ENCODE data around the gene ZNF526.
"Not testable (repeated sequence)": the region's sequence is repeated elsewhere in the genome, so short reads cannot be mapped to it uniquely, and the experiment has no call there.

The ZNF526 gene

DNA sequence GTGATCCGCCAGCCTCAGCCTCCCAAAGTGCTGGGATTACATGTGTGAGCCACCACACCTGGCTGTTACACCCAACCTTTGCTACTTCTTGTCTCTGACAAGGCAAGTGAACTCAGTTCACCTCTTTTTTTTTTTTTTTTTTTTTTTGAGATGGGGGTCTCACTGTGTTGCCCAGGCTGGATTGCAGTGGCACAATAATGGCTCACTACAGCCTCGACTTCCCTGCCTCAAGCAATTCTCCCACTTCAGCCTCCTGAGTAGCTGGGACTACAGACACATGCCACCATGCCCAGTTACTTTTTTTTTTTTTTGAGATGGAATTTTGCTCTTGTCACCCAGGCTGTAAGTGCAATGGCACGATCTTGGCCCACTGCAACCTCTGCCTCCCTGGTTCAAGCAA, 37.7 kb downstream of the ZNF526 start:
- in situ Hi-C loops (cut with MboI; ENCODE audit: low sequenced_read_pairs): not testable (repeated sequence)

DNA sequence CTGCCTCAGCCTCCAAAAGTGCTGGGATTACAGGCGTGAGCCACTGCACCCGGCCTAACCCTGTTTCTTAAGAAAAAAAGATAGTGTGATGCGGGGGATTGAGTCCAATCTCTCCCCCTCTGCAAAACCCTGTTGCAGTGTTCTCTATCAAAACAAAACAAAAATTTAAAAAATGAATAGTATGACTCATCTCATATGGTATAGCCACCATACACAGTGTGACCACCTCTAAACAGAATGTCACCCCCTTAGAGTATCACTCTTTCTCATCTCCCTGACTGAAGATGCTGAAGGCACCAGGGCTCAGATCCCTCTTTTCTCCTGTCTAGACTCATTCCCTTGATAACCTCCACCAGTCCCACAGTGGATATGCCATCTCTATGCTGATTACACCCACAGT, 41.7 kb downstream of the ZNF526 start:
- in situ Hi-C loops (cut with MboI; ENCODE audit: low sequenced_read_pairs): no loop called here

DNA sequence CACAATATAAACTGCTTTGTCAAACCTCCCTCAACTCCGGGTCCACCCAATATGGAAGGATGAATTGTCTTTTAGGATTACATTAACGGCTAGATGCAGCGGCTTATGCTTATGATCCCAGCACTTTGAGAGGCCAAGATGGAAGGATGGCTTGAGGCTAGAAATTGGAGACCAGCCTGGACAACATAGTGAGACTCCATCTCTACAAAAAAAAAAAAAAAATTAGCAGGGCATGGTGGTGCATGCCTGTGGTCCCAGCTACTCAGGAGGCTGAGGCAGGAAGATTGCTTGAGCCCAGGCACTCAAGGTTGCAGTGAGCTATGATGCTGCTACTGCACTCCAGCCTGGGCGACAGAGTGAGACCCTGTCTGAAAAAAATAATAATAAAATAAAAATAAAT, 46.0 kb downstream of the ZNF526 start:
- in situ Hi-C loops (cut with MboI; ENCODE audit: low sequenced_read_pairs): not testable (repeated sequence)

DNA sequence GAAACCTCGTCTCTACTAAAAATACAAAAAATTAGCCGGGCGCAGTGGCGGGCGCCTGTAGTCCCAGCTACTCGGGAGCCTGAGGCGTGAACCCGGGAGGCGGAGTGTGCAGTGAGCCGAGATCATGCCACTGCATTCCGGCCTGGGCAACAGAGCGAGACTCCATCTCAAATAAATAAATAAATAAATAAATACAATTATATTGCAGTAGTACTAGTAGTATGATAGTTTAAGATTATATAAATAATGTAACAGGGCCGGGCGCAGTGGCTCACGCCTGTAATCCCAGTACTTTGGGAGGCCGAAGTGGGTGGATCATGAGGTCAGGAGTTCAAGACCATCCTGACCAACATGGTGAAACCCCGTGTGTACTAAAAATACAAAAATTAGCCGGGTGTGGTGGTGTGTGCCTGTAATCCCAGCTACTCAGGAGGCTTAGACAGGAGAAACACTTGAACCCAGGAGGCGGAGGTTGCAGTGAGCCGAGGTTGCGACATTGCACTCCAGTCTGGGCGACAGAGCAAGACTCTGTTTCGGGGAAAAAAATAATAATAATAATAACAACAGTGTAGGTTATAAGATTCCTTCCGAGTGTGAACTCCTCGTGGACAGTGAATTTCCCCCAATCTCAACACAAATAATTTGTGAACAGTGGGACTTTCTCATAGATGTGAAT, 47.0 kb downstream of the ZNF526 start:
- in situ Hi-C loops (cut with MboI; ENCODE audit: low sequenced_read_pairs): not testable (repeated sequence)

DNA sequence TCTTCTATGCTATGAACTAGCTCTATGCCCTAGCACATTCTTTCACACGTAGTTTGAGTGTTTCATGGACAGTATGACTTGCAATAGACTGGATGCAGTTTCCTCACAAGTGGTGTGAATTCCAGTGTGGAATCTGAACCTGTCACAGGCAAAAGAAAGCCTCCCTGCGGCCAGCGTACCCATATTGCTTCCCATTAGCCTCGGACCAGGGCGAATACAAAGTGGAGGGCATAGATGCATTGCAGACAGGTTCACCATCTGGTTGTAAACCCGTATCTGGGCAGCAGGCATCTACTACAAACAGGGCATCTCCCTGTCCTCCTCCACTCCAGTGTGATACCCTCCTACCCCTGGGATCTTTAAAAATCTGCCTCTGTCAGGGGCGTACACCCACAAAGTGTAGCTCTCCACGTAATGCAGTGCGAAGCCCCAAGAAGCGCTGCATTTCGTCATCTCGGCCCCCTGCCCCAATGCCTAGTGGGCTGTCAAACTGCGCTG, 47.6 kb downstream of the ZNF526 start:
- in situ Hi-C loops (cut with MboI; ENCODE audit: low sequenced_read_pairs): no loop called here

DNA sequence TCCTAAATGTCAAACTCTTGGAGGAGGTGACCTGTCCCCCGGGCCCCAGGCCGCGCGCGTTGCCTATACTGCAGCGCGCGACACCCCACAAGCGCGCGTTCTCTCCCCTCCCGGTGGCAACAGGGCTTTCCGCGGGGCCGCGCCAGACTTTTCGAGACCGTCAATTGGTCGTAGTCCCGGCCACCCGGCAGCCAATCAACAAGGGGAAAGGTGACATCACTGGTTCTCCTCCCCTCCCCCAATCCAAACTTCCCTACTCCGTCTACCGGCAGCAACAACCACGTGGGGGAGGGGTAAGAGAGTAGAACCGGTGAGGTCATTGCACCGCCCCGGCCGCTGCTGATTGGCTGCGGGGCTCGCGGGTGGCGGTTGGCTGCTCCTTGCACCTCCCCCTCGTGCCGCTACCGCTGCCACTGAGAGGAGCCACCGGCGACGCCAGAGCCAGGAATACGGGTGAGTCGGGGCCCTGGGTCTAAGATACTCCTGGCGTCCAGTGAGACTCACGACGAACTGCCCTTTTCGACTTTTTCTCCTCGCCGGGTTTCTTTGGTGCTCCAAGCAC, 48.1 kb downstream of the ZNF526 start:
- in situ Hi-C loops (cut with MboI; ENCODE audit: low sequenced_read_pairs): no loop called here

DNA sequence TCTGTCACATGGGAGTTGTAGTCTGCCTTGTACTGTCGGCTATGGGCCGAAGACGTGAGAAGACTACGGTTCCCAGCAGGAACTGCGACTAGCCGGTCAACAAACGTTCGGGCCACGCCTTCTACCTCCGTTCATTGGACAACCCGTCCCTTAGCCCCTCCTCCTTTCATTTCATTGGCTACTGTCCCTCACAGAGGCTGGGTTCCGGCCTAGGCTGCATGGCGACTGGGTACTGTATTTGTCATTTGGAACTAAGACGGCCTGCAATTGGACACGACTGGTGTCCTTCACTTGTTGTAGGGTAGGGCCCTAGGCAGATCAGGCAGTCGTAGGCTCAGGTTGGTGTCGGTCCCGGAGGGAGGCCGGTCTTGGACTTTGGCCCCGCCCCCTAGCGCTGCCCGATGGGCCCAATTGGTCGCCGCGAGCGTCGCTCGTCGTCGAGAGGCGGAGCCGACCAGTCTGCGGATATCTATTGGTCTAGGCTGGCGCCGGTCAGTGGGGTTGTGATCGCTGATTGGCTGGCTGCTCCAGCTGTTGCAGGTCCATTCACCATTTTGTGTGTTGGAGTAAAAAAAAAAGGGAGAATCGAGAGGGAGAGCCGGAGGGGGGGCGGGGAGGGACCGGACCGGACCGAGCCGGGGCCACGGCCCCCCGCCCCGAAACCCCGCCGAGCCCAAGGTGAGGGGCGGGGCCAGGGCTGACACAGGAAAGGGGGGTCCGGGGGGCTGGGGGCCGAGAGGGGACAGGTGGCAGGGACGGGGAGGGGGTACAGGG, 48.8 kb downstream of the ZNF526 start, which contains the start of gene CIC:
TSS of gene CIC (plus strand) at position 549 of the 774 bp plus-strand sequence. CDS start 2,532 bp downstream, outside the sequence.
- in situ Hi-C loops (cut with MboI; ENCODE audit: low sequenced_read_pairs): no loop called here

DNA sequence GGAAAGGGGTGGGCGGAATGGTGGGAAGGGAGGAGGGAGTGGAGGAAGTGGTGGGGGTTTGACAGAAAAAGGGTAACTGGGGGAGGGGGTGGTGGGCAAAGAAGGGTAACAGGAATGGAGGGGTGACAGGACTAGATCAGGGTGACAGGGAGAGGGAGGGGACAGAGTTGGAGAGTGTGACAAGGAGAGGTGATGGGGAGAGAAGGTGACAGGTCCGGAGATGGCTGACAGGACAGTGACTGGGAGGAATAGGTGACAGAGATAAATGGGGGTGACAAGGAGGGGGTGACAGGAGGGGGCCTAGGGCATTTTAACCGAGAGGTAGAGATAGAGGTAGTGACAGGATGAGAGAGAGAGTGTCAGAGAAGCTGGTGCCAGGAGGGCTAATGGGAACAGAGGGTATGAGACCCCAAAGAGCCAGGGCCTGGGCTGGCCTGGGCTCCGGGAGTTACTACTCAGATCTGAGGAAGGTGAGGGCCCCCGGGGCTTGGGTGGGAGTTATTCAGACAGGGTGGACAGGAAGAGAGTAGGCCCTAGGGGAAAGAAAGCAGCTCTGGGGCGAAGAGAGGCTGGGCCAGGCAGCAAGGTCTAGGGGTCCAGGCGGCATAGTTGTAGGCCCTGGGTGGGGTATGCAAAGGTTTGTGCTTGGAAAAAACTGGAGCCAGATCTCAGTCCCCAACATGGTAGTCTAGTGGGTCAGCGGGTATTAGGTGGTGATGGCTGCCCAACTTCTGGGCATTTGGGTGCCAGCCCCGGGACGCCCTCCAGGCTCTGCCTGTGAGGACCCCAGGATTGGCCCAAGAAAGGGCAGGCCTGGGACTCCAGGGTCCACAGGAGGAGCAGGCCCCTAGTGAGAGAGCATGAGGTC, 49.6 kb downstream of the ZNF526 start:
- in situ Hi-C loops (cut with MboI; ENCODE audit: low sequenced_read_pairs): no loop called here

DNA sequence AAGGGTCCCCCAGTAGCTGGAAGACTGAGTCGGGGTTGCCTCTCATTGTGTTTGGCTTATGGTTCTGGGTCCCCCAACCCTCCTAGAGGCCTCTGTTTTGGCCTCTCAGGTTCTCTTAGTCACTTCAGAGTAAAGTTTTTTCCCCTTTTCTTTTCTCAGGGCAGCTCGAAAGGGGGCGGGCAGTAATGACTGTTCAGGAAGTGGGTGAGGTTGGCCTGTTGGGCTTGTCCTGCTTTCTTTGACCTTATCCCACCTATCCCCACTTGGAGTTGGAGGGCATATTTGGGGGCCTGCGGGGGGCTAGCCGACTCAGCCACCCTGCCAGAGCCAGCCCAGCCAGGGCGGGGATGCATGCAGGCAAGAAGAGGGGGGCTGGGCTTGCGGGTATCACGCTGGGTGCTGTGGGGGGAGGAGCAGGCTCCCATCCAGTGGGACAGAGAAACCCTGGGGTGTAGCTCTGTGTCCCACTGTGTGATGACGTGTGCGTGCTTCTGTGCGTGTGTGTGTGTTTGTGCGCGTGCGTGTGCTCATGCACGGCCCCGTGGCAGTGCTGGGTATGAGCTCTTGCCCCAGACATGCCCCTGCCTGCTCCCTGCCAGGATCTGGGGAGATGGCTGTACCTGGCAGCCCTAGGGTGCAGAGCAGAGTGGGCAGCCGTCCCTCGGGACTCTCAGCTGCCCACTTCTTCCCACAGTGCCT, 50.4 kb downstream of the ZNF526 start:
- in situ Hi-C loops (cut with MboI; ENCODE audit: low sequenced_read_pairs): no loop called here

DNA sequence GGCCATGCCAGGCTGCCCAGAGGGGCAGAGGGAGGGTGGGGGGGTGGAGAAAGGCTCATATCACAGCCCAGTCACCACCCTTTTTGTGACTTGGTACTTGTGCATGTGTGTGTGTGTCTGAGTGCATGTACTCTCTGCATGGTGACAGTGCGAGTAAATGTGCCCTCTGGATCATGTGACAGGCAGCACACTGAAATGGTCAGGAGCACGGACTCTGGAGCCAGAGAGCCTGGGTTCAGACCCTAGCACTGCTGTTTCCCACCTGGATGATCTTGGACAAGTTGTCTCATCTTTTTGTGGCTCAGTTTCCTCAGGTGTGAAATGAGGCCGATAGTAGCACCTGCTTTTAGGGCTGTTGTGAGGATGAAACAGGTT, 50.9 kb downstream of the ZNF526 start:
- in situ Hi-C loops (cut with MboI; ENCODE audit: low sequenced_read_pairs): no loop called here

DNA sequence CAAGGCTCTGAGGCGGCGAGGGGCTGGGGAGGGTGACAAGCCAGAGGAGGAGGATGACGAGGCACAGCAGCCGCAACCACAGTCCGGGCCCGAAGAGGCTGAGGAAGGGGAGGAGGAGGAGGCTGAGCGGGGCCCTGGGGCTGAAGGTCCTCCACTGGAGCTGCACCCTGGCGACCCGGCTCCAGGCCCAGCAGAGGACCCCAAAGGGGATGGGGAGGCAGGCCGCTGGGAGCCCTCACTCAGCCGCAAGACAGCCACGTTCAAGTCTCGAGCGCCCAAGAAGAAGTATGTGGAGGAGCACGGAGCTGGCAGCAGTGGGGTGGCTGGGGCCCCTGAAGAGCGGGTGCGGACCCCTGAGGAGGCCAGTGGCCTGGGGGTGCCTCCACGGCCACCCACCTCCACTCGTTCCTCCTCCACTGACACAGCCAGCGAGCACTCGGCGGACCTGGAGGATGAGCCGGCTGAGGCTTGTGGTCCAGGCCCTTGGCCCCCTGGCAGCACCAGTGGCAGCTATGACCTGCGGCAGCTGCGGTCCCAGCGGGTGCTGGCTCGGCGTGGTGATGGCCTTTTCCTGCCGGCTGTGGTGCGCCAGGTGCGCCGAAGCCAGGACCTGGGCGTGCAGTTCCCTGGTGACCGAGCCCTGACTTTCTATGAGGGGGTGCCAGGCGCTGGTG, 51.9 kb downstream of the ZNF526 start:
- in situ Hi-C loops (cut with MboI; ENCODE audit: low sequenced_read_pairs): no loop called here

DNA sequence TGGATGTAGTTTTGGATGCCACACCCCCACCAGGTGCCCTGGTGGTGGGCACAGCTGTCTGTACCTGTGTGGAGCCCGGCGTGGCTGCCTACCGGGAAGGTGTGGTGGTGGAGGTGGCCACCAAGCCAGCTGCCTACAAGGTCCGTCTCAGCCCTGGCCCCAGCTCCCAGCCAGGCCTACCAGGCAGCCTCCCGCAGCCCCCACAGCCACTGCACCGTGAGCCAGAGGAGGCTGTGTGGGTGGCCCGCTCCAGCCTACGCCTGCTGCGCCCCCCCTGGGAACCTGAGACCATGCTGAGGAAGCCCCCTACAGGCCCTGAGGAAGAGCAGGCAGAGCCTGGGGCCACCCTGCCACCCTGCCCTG, 52.4 kb downstream of the ZNF526 start:
- in situ Hi-C loops (cut with MboI; ENCODE audit: low sequenced_read_pairs): no loop called here

DNA sequence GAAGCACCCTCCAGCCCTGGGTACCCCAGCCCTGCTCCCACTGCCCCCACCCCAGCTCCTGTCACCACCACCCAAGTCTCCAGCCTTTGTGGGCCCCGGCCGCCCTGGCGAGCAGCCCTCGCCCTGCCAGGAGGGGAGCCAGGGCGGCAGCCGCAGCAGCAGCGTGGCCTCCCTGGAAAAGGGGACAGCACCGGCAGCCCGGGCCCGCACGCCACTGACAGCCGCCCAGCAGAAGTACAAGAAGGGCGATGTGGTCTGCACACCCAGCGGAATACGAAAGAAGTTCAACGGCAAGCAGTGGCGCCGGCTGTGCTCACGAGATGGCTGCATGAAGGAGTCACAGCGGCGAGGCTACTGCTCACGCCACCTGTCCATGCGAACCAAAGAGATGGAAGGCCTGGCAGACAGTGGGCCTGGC, 52.9 kb downstream of the ZNF526 start:
- in situ Hi-C loops (cut with MboI; ENCODE audit: low sequenced_read_pairs): no loop called here

DNA sequence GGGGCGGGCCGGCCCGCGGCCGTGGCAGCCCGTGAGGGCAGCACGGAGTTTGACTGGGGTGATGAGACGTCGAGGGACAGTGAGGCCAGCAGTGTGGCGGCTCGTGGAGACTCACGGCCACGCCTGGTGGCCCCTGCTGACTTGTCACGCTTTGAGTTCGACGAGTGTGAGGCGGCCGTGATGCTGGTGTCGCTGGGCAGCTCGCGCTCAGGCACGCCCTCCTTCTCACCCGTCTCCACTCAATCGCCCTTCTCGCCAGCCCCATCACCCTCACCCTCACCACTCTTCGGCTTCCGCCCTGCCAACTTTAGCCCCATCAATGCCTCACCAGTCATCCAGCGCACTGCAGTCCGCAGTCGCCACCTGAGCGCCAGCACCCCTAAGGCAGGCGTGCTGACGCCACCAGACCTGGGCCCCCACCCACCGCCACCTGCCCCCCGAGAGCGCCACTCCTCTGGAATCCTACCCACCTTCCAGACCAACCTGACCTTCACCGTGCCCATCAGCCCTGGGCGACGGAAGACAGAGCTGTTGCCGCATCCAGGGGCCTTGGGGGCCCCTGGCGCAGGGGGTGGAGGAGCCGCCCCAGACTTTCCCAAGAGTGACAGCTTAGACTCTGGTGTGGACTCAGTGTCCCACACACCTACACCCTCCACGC, 53.4 kb downstream of the ZNF526 start:
- in situ Hi-C loops (cut with MboI; ENCODE audit: low sequenced_read_pairs): no loop called here

DNA sequence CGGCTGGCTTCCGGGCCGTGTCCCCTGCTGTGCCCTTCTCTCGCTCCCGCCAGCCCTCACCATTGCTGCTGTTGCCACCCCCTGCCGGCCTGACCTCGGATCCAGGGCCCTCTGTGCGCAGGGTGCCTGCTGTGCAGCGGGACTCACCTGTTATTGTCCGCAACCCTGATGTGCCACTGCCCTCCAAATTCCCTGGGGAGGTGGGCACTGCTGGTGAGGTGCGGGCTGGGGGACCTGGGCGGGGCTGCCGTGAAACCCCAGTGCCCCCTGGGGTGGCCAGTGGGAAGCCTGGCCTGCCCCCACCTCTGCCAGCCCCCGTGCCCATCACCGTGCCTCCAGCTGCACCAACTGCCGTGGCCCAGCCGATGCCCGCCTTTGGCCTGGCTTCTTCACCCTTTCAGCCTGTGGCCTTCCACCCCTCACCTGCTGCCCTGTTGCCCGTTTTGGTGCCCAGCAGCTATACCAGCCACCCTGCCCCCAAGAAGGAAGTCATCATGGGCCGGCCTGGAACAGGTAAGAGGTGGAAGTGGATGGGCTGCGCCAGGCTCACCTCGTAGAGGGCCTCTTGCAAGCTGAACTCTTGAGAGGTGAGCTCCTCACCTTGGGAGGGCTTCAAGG, 54.1 kb downstream of the ZNF526 start:
- in situ Hi-C loops (cut with MboI; ENCODE audit: low sequenced_read_pairs): no loop called here

DNA sequence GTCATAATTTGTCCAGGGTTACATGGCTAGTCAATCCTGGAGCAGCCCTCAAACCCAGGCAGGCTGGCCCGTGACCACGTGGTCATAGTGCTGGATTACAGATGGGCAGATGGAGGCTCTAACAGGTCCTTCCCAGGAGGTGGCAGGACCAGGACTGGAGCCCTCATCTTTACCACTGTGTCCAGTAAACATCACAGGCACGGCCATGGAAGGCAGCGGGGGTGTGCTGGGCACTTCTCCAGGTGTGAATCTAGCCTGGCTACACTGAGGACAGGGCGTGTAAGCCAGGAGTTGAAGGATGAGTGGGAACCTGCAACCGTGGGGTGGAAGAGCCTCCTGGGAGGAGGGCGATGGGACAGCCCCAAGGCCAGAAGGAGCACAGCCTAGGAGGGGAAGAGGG, 55.0 kb downstream of the ZNF526 start:
- in situ Hi-C loops (cut with MboI; ENCODE audit: low sequenced_read_pairs): no loop called here

DNA sequence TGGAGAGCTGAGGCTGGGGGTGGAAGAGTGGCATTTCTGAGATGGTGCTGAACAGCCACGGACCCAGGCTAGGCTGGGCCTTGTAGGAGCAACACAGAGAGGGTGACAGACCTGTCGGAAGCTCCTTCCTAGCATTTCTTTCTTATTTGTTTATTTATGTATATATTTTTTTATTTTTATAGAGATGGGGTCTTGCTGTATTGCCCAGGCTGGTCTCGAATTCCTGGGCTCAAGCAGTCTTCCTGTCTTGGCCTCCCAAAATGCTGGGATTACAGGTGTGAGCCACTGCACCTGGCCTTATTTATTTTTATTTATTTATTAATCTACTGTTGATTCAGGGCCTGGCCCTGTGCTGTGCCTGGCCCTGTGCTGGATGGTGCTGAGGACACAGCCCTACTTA, 55.4 kb downstream of the ZNF526 start:
- in situ Hi-C loops (cut with MboI; ENCODE audit: low sequenced_read_pairs): no loop called here

DNA sequence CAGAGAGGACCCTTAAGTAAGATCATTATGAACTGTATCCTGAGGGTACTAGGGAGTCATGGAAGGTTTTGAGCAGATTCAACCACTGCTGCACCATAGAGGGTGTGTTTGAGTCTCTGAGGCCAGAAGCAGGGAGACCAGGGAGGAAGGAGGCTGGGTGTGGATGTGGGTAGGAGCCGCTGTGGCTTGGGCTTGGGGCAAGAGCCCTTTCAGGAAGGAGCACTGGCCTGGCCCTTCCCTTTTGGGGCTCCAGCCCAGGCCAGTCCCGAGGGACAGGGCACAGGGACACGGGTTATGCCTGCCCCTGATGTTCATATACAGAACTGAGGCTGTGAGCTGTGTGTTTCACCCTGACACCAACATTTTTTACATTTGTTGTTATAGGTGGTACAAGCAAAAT, 56.2 kb downstream of the ZNF526 start:
- in situ Hi-C loops (cut with MboI; ENCODE audit: low sequenced_read_pairs): no loop called here

DNA sequence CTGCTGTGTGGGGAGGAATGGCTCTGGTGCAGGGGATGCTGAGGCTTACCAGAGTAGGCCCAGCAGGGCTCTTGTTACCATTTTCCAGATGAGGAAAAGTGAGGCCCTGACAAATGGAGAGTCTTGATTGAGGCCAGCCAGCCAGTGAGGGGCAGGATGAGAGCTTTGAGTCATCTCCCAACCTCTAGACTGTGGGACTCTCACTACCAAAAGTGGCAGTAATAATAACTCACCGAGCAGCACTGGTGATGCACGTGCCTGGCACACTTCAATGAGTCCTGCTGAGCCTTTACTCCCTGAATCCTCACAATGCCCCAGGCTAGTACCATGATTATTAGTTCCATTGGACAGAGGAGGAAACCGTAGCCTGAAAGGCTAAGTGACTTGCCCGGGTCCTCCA, 56.7 kb downstream of the ZNF526 start:
- in situ Hi-C loops (cut with MboI; ENCODE audit: low sequenced_read_pairs): no loop called here

All from HL-60/S4 treated with phorbol 12-myristate 13-acetate at 8.2 ng/mL for 4 days and 3 days (cell line).